ENCODE results near the gene FSD2. TPM values are rescaled to one million over a fixed set of nuclear protein-coding genes. Genes with fewer than 3 reads are reported as not detected.
A peak's percentile ranks its signal among the peaks of the same experiment; 100 is the strongest.

FSD2 gene, protein sequence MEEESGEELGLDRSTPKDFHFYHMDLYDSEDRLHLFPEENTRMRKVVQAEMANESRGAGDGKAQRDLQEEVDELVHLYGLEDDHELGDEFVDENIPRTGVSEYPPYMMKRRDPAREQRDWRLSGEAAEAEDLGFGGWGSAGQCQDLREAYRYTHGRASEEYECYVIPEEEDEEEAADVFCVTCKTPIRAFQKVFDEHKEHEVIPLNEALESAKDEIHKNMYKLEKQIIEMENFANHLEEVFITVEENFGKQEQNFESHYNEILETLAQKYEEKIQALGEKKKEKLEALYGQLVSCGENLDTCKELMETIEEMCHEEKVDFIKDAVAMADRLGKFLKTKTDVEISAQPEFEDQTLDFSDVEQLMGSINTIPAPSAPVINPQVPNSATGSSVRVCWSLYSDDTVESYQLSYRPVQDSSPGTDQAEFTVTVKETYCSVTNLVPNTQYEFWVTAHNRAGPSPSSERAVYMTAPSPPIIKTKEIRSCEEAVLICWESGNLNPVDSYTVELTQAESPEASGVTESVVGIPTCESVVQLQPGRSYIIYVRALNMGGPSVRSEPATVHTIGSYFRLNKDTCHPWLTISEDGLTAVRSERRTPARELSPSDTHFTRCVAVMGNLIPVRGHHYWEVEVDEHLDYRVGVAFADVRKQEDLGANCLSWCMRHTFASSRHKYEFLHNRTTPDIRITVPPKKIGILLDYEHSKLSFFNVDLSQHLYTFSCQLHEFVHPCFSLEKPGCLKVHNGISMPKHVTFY
- not detected in 2 replicates for total RNA-seq
- long read RNA-seq, partial matches to known transcripts: 0 of 1 reads
- long read RNA-seq, other reads (novel, unspliced or antisense): 1 of 1 reads

DNA sequence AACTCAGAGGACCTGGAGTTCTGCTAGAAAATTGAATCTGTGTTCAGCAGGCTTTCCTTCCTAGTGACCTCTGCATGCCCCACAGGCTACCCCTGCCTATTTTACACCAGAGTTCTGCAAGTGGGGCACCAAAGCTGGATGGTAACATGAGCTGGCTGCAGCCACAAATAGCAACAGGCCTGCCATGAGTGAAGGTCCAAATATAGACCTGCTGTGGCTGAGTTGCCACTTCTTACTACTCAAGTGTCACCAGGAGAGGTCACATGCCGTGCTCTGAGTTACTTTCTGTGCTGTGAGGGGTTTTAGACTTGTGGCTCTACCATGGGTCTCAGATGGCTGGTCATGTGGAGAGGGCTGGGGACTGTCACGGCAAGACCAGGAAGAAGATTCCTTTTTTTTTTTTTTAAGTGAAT, at the start of gene FSD2:
TSS of gene FSD2 (minus strand) at position 76 of the 413 bp plus-strand sequence. CDS start 18,679 bp downstream, outside the sequence.
- peaks cover 12% of the 10 kb centered on the region for H3K27me3 Mint-ChIP-seq (ENCODE audit: unreplicated experiment)
- TF ChIP-seq, protein P1, sequence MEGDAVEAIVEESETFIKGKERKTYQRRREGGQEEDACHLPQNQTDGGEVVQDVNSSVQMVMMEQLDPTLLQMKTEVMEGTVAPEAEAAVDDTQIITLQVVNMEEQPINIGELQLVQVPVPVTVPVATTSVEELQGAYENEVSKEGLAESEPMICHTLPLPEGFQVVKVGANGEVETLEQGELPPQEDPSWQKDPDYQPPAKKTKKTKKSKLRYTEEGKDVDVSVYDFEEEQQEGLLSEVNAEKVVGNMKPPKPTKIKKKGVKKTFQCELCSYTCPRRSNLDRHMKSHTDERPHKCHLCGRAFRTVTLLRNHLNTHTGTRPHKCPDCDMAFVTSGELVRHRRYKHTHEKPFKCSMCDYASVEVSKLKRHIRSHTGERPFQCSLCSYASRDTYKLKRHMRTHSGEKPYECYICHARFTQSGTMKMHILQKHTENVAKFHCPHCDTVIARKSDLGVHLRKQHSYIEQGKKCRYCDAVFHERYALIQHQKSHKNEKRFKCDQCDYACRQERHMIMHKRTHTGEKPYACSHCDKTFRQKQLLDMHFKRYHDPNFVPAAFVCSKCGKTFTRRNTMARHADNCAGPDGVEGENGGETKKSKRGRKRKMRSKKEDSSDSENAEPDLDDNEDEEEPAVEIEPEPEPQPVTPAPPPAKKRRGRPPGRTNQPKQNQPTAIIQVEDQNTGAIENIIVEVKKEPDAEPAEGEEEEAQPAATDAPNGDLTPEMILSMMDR (IDR thresholded peaks at IDR 0.05): no peak
- DNase-seq (ENCODE audit: extremely low spot score, unreplicated experiment): peak; percentile 34
- H3K9me3 Mint-ChIP-seq (ENCODE audit: unreplicated experiment): no peaks in the 10 kb centered on the region
- no peak within 1 kb of the TSS for H3K27ac Mint-ChIP-seq (ENCODE audit: unreplicated experiment)
- H3K4me3 Mint-ChIP-seq (ENCODE audit: unreplicated experiment): no peak within 1 kb of the TSS
- H3K36me3 Mint-ChIP-seq (ENCODE audit: unreplicated experiment): no peaks in the 10 kb centered on the region
- peaks cover 14% of the 10 kb centered on the region for H3K4me1 Mint-ChIP-seq (ENCODE audit: unreplicated experiment)

DNA sequence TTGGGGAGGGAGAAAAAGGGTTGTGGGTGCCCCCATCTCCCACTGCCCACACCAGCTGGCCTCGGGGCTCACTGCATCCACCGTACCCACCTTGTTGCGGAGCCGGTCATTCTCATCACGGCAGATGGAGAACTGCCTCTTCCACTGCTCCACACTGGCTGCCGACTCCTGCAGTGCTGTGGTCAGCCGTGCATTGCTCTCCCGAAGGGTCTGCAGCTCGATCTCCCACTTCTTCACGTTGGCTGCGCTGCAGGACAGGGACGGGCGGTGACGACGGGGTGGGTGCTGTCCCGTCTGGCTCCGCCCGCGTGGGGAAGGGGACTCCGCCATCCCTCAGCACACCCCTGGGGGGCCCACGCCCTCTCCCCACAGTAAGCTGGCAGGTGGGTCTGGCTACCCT, 48.7 kb upstream of the FSD2 start:
- DNase-seq (ENCODE audit: extremely low spot score, unreplicated experiment): peak; percentile 75
- no peaks in the 10 kb centered on the region for H3K27me3 Mint-ChIP-seq (ENCODE audit: unreplicated experiment)
- no peak overlapping the region for H3K4me3 Mint-ChIP-seq (ENCODE audit: unreplicated experiment)
- H3K9me3 Mint-ChIP-seq (ENCODE audit: unreplicated experiment): no peaks in the 10 kb centered on the region
- no peak overlapping the region for H3K27ac Mint-ChIP-seq (ENCODE audit: unreplicated experiment)
- no peaks in the 10 kb centered on the region for H3K36me3 Mint-ChIP-seq (ENCODE audit: unreplicated experiment)
- TF ChIP-seq, protein P1 (IDR thresholded peaks at IDR 0.05): no peak
- peaks cover 8% of the 10 kb centered on the region for H3K4me1 Mint-ChIP-seq (ENCODE audit: unreplicated experiment)

DNA sequence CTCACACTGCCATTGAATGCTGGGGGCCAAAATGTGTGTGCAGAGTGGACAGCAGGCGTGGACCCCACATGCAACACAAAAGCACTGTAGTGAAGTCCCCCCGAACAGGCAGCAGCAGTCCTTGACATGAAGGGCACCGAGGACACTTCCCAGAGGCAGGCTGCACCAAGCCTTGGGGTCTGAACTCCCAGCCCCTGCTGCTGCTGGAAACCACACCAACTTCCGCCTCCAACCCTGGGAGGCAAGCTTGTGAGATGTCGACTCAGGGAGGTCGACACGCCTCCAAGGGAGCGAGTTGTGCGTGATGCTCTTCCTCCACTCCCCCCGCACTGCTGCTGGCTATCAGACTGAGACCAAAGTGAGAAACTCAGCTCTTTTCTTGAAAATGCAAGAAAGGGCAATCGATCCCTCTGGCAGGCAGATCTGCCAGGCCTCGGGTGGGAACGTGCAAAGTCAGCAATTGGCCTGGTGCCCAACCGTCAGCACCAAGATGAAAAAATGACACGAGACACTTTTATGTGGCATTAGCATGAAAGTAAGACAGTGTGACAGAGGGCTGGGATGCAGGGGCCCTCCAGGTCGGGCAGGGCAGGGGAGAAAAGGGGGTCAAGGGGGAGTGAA, 47.2 kb upstream of the FSD2 start:
- H3K9me3 Mint-ChIP-seq (ENCODE audit: unreplicated experiment): no peaks in the 10 kb centered on the region
- TF ChIP-seq, protein P1 (IDR thresholded peaks at IDR 0.05): no peak
- peaks cover 8% of the 10 kb centered on the region for H3K4me1 Mint-ChIP-seq (ENCODE audit: unreplicated experiment)
- no peaks in the 10 kb centered on the region for H3K36me3 Mint-ChIP-seq (ENCODE audit: unreplicated experiment)
- peak; percentile 74 for DNase-seq (ENCODE audit: extremely low spot score, unreplicated experiment)
- H3K4me3 Mint-ChIP-seq (ENCODE audit: unreplicated experiment): no peak overlapping the region
- H3K27me3 Mint-ChIP-seq (ENCODE audit: unreplicated experiment): no peaks in the 10 kb centered on the region
- no peak overlapping the region for H3K27ac Mint-ChIP-seq (ENCODE audit: unreplicated experiment)

DNA sequence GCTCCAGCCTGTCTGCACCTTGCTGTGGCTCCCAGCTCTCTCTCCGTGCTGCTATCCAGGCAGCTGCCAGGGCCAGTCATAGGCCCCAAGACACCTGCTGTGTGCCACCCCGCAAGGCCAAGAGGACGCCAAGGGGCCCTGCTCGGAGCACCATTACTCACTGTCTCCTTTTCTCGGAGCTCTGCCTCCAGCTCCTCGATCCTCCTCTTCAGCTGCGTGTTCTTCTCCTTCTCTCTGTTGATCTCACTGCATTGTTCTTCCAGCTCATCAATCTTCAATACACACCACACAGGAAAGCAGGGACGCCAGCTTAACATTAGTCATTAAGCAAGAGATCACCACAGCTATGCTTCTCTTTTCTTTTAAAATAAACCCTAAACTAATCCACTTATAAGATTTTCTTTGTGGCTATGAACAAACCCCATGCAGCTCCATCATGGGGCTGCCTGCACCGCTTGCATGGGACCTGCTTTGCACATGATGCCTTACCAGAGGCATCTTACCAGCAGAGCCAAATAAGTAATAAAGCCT, 46.2 kb upstream of the FSD2 start:
- Mint-ChIP-seq H3K4me1 (ENCODE audit: unreplicated experiment) (peaks cover 8% of the 10 kb centered on the region), H3K4me3 (ENCODE audit: unreplicated experiment) (no peak overlapping the region), H3K27me3 (ENCODE audit: unreplicated experiment) (no peaks in the 10 kb centered on the region), H3K9me3 (ENCODE audit: unreplicated experiment) (no peaks in the 10 kb centered on the region), H3K27ac (ENCODE audit: unreplicated experiment) (no peak overlapping the region), H3K36me3 (ENCODE audit: unreplicated experiment) (no peaks in the 10 kb centered on the region)
- peak; percentile 70 for DNase-seq (ENCODE audit: extremely low spot score, unreplicated experiment)
- TF ChIP-seq, protein P1 (IDR thresholded peaks at IDR 0.05): no peak

All from osteocyte (in vitro differentiated cells).